Anterior cingulate cortex (tissue), 58 donors: Measurements from ENCODE around the gene PHC3.
"Not testable (repeated sequence)": the region's sequence is repeated elsewhere in the genome, so short reads cannot be mapped to it uniquely, and the experiment has no call there.

Experiments used
- DNase-seq, 58 donors: peaks; one replicate each; lab custom pipeline; 2025; lab: John Stamatoyannopoulos, UW

Gene PHC3

GRCh38 chr3:170137986-170138385 is 43.5 kb downstream of the PHC3 start:
- no peak for DNase-seq

GRCh38 chr3:170132335-170132734 is 49.2 kb downstream of the PHC3 start:
- no peak for DNase-seq

GRCh38 chr3:170130532-170130931 is 51.0 kb downstream of the PHC3 start:
- no peak for DNase-seq

GRCh38 chr3:170128977-170129431 is 52.5 kb downstream of the PHC3 start:
- no peak for DNase-seq

- peak in 3 of 58 donors; percentile 1 to 4 (median 1) for DNase-seq
Measured at GRCh38 chr3:170128259-170128976, 53.1 kb downstream of the PHC3 start.

- no peak for DNase-seq
Measured at GRCh38 chr3:170117134-170117533, 64.4 kb downstream of the PHC3 start.

GRCh38 chr3:170114165-170114564 is 67.4 kb downstream of the PHC3 start:
- not testable (repeated sequence) for DNase-seq

- no peak for DNase-seq
Measured at GRCh38 chr3:170111147-170111771, 70.3 kb downstream of the PHC3 start.

GRCh38 chr3:170109579-170110293 is 71.8 kb downstream of the PHC3 start:
- no peak for DNase-seq

GRCh38 chr3:170108955-170109354 is 72.6 kb downstream of the PHC3 start:
- DNase-seq: no peak

GRCh38 chr3:170107941-170108340 is 73.6 kb downstream of the PHC3 start:
- no peak for DNase-seq

GRCh38 chr3:170102431-170102830 is 79.1 kb downstream of the PHC3 start:
- DNase-seq: peak in 28 of 58 donors; percentile 1 to 54 (median 12)

- no peak for DNase-seq
Measured at GRCh38 chr3:170100944-170101343, 80.6 kb downstream of the PHC3 start.

GRCh38 chr3:170098753-170099152 is 82.8 kb downstream of the PHC3 start:
- no peak for DNase-seq

- no peak for DNase-seq
Measured at GRCh38 chr3:170096342-170096741, 85.2 kb downstream of the PHC3 start.

GRCh38 chr3:170095771-170096170 is 85.8 kb downstream of the PHC3 start:
- DNase-seq: no peak

- no peak for DNase-seq
Measured at GRCh38 chr3:170092907-170093306, 88.6 kb downstream of the PHC3 start.

GRCh38 chr3:170090601-170090981 is 90.9 kb downstream of the PHC3 start:
- no peak for DNase-seq

- DNase-seq: no peak
Measured at GRCh38 chr3:170089862-170090600, 91.5 kb downstream of the PHC3 start.

GRCh38 chr3:170085396-170085795 is 96.1 kb downstream of the PHC3 start:
- DNase-seq: no peak

GRCh38 chr3:170083343-170083742 is 98.2 kb downstream of the PHC3 start:
- no peak for DNase-seq
